WTC11 (cell line): ENCODE measurements around the gene PDPK1. TPM values are rescaled to one million over a fixed set of nuclear protein-coding genes. Genes with fewer than 3 reads are reported as not detected.

ENCODE experiments used
- ATAC-seq: fragments of 200-7000 bp; cut with Tn5 transposase; 2 replicates; pipeline ENCODE4 v1.10.0; 2021; ENCODE audit warnings: mild to moderate bottlenecking, moderate library complexity
- CTCF ChIA-PET: fragments of 300-600 bp; sonication (Branson Sonifier 250); formaldehyde crosslinking; loops from one replicate; lab custom pipeline; 2021; ENCODE audit warnings: antibody characterized with exemption; lab: Charles Lee
- POLR2A ChIA-PET: fragments of 350-600 bp; sonication (Branson Sonifier 250); formaldehyde crosslinking; loops from one replicate; lab custom pipeline; 2021; ENCODE audit warnings: antibody characterized with exemption; lab: Charles Lee
- DNase-seq: peaks from one replicate; pipeline ENCODE4 v3.0.0; 2021; ENCODE audit warnings: low spot score
- H3K27ac Mint-ChIP-seq: 2 replicates; pipeline ENCODE4 v1.8.0; 2021; ENCODE audit warnings: mixed read lengths
- H3K27me3 Mint-ChIP-seq: 2 replicates; pipeline ENCODE4 v1.8.0; 2021; ENCODE audit warnings: low read depth, mild to moderate bottlenecking, moderate library complexity, mixed read lengths
- H3K36me3 Mint-ChIP-seq: 2 replicates; pipeline ENCODE4 v1.8.0; 2021; ENCODE audit warnings: mixed read lengths
- H3K4me1 Mint-ChIP-seq: 2 replicates; pipeline ENCODE4 v1.8.0; 2022; ENCODE audit warnings: mixed read lengths
- H3K4me3 Mint-ChIP-seq: 2 replicates; pipeline ENCODE4 v1.8.0; 2021; ENCODE audit warnings: mild to moderate bottlenecking, moderate library complexity, mixed read lengths
- H3K9me3 Mint-ChIP-seq: 2 replicates; pipeline ENCODE4 v1.8.0; 2021; ENCODE audit warnings: mixed read lengths
- ATF1 ChIP-seq: sonication (generic); formaldehyde crosslinking; IDR thresholded peaks from 2 replicates; pipeline ENCODE4 v1.8.1; 2023; ENCODE audit warnings: mild to moderate bottlenecking, moderate library complexity, missing genetic modification reagents
- ATF6 ChIP-seq: sonication (generic); formaldehyde crosslinking; IDR thresholded peaks from 2 replicates; pipeline ENCODE4 v1.8.1; 2023; ENCODE audit warnings: mild to moderate bottlenecking, missing genetic modification reagents
- CBFB ChIP-seq: sonication (generic); formaldehyde crosslinking; IDR thresholded peaks from 2 replicates; pipeline ENCODE4 v1.8.1; 2022; ENCODE audit warnings: mild to moderate bottlenecking, low read depth, missing genetic modification reagents
- CDX4 ChIP-seq: fragments of 250-450 bp; sonication (Bioruptor Pico); IDR thresholded peaks from 2 replicates; pipeline ENCODE4 v1.9.0; 2021; ENCODE audit warnings: moderate library complexity, mild to moderate bottlenecking, inconsistent platforms, borderline replicate concordance
- FOXK1 ChIP-seq: sonication (generic); formaldehyde crosslinking; IDR thresholded peaks from 2 replicates; pipeline ENCODE4 v1.8.0; 2022; ENCODE audit warnings: mild to moderate bottlenecking, moderate library complexity, missing genetic modification reagents
- IRF1 ChIP-seq: sonication (generic); formaldehyde crosslinking; IDR thresholded peaks from 2 replicates; pipeline ENCODE4 v1.8.0; 2023; ENCODE audit warnings: missing genetic modification reagents
- IRF2 ChIP-seq: sonication (generic); formaldehyde crosslinking; IDR thresholded peaks from 2 replicates; pipeline ENCODE4 v1.8.0; 2022; ENCODE audit warnings: low read depth, missing genetic modification reagents, borderline replicate concordance
- JUN ChIP-seq: sonication (generic); formaldehyde crosslinking; IDR thresholded peaks from 2 replicates; pipeline ENCODE4 v1.8.0; 2023; ENCODE audit warnings: mild to moderate bottlenecking, missing genetic modification reagents
- MYBL2 ChIP-seq: sonication (generic); formaldehyde crosslinking; IDR thresholded peaks from 2 replicates; pipeline ENCODE4 v1.8.1; 2023; ENCODE audit warnings: mild to moderate bottlenecking, moderate library complexity, missing genetic modification reagents
- NFATC4 ChIP-seq: fragments of 250-450 bp; sonication (Bioruptor Pico); IDR thresholded peaks from 2 replicates; pipeline ENCODE4 v1.9.0; 2021; ENCODE audit warnings: mild to moderate bottlenecking
- RELA ChIP-seq: sonication (generic); formaldehyde crosslinking; IDR thresholded peaks from 2 replicates; pipeline ENCODE4 v1.8.1; 2022; ENCODE audit warnings: missing genetic modification reagents, mild to moderate bottlenecking, borderline replicate concordance
- SOX15 ChIP-seq: fragments of 250-450 bp; sonication (Bioruptor Pico); IDR thresholded peaks from 2 replicates; pipeline ENCODE4 v1.9.0; 2021; ENCODE audit warnings: mild to moderate bottlenecking
- TEAD1 ChIP-seq: sonication (generic); formaldehyde crosslinking; IDR thresholded peaks from 2 replicates; pipeline ENCODE4 v1.8.0; 2022; ENCODE audit warnings: mild to moderate bottlenecking, missing genetic modification reagents
- ZNF232 ChIP-seq: sonication (generic); formaldehyde crosslinking; IDR thresholded peaks from 2 replicates; pipeline ENCODE4 v1.8.0; 2022; ENCODE audit warnings: mild to moderate bottlenecking, missing genetic modification reagents
- ZNF263 ChIP-seq: sonication (generic); formaldehyde crosslinking; IDR thresholded peaks from 2 replicates; pipeline ENCODE4 v1.8.1; 2022; ENCODE audit warnings: low read depth, mild to moderate bottlenecking, moderate library complexity, missing genetic modification reagents
- ZNF396 ChIP-seq: fragments of 250-450 bp; sonication (Bioruptor Pico); IDR thresholded peaks from 2 replicates; pipeline ENCODE4 v1.8.0; 2021; ENCODE audit warnings: mild to moderate bottlenecking, moderate library complexity, borderline replicate concordance
- ZNF425 ChIP-seq: fragments of 250-450 bp; sonication (Bioruptor Pico); conservative IDR thresholded peaks from 2 replicates; pipeline ENCODE4 v1.9.0; 2021; ENCODE audit warnings: mild to moderate bottlenecking
- ZNF532 ChIP-seq: fragments of 250-450 bp; sonication (Bioruptor Pico); IDR thresholded peaks from 2 replicates; pipeline ENCODE4 v1.9.0; 2021; ENCODE audit warnings: mild to moderate bottlenecking, borderline replicate concordance
- ZNF671 ChIP-seq: fragments of 250-450 bp; sonication (Bioruptor Pico); IDR thresholded peaks from 2 replicates; pipeline ENCODE4 v1.8.0; 2021; ENCODE audit warnings: mild to moderate bottlenecking
- total RNA-seq: library from RNA; stranded (reverse); gene quantifications from 3 replicates; pipeline ENCODE4 v1.2.3, GENCODE V29; 2021

Gene PDPK1
- total RNA-seq, 1 experiment from 2014 or later = 31.4 TPM

- no peak for DNase-seq
- peak overlapping the region; percentile 70 for H3K27ac Mint-ChIP-seq
Observed at GRCh38 chr16:2520784-2521531, 16.9 kb upstream of the PDPK1 start.

GRCh38 chr16:2523801-2524231, 14.0 kb upstream of the PDPK1 start:
- H3K4me3 Mint-ChIP-seq = no peak overlapping the region
- no peaks in the 10 kb centered on the region for H3K9me3 Mint-ChIP-seq
- ChIA-PET POLR2A (no interaction called here), CTCF (interaction anchor here (0.6 to 1.3 kb wide), 5 partner anchors 9 to 73 kb away, joined by 3 to 5 read pairs (median 4); partner anchors contain the start of gene ATP6V0C)
- H3K36me3 Mint-ChIP-seq = peaks cover 8% of the 10 kb centered on the region
- H3K27me3 Mint-ChIP-seq = no peaks in the 10 kb centered on the region
- no peak overlapping the region for H3K27ac Mint-ChIP-seq
- H3K4me1 Mint-ChIP-seq = peaks cover 13% of the 10 kb centered on the region
- no peak for ATAC-seq
- DNase-seq = no peak
- TF ChIP-seq TEAD1 (CRISPR knock-in tag) (no peak), ZNF532 (CRISPR knock-in tag) (no peak), IRF1 (CRISPR knock-in tag) (no peak), ATF1 (CRISPR knock-in tag) (no peak), FOXK1 (CRISPR knock-in tag) (no peak), ZNF671 (CRISPR knock-in tag) (no peak), MYBL2 (CRISPR knock-in tag) (no peak), IRF2 (CRISPR knock-in tag) (no peak), NFATC4 (CRISPR knock-in tag) (no peak), JUN (CRISPR knock-in tag) (no peak), SOX15 (CRISPR knock-in tag) (no peak)

More at GRCh38 chr16:2520784-2521531, 16.9 kb upstream of the PDPK1 start:
- no peak for TF ChIP-seq ZNF396 (CRISPR knock-in tag)
- TF ChIP-seq CDX4 (CRISPR knock-in tag) = no peak
- TF ChIP-seq ZNF263 (CRISPR knock-in tag) = no peak
- TF ChIP-seq FOXK1 (CRISPR knock-in tag) = no peak
- TF ChIP-seq ZNF425 (CRISPR knock-in tag) = no peak
- TF ChIP-seq RELA = no peak
- TF ChIP-seq ZNF232 (CRISPR knock-in tag) = no peak
- TF ChIP-seq CBFB (CRISPR knock-in tag) = no peak
- TF ChIP-seq ATF6 (CRISPR knock-in tag) = no peak
- Mint-ChIP-seq H3K27me3 (no peaks in the 10 kb centered on the region), H3K4me1 (peaks cover 19% of the 10 kb centered on the region), H3K36me3 (peaks cover 8% of the 10 kb centered on the region), H3K9me3 (no peaks in the 10 kb centered on the region), H3K4me3 (peak overlapping the region; percentile 75)
- CTCF ChIA-PET = interaction anchor here (0.7 to 2.1 kb wide), 6 partner anchors 10 to 326 kb away, joined by 3 to 13 read pairs (median 5); partner anchors contain the start of gene CEMP1
- POLR2A ChIA-PET = interaction anchor here (0.6 to 3.7 kb wide), 6 partner anchors 11 to 366 kb away, joined by 3 to 17 read pairs (median 4); partner anchors contain the start of genes CEMP1, PDPK1, TEDC2 and TRAF7
- peak; percentile 55 for ATAC-seq
